Subcutaneous abdominal adipose tissue (tissue), 5 donors: ENCODE measurements around the gene DPH2.

Source experiments
- H3K27ac ChIP-seq: one replicate; pipeline ENCODE4 v1.7.0; 2013; ENCODE audit warnings: low read depth, mild to moderate bottlenecking, inconsistent platforms, low read length, moderate library complexity
- H3K27me3 ChIP-seq, 5 donors: one replicate each; pipeline ENCODE4 v1.7.0; 2013; ENCODE audit warnings: low read length in 5 of 5, inconsistent platforms in 1 of 5; ENCODE audit not compliant: control insufficient read depth in 5 of 5, insufficient read depth in 4 of 5
- H3K36me3 ChIP-seq, 5 donors: one replicate each; pipeline ENCODE4 v1.7.0; 2013; ENCODE audit warnings: low read length in 5 of 5; ENCODE audit not compliant: control insufficient read depth in 5 of 5, insufficient read depth in 5 of 5
- H3K4me1 ChIP-seq, 5 donors: one replicate each; pipeline ENCODE4 v1.7.0; 2013; ENCODE audit warnings: low read length in 5 of 5, mild to moderate bottlenecking in 3 of 5, moderate library complexity in 1 of 5; ENCODE audit not compliant: control insufficient read depth in 5 of 5, insufficient read depth in 5 of 5
- H3K4me3 ChIP-seq, 5 donors: one replicate each; pipeline ENCODE4 v1.7.0; 2013; ENCODE audit warnings: low read length in 5 of 5, low read depth in 1 of 5
- H3K9ac ChIP-seq, 5 donors: one replicate each; pipeline ENCODE4 v1.7.0; 2013; ENCODE audit warnings: low read length in 5 of 5, mild to moderate bottlenecking in 4 of 5, moderate library complexity in 3 of 5
- H3K9me3 ChIP-seq, 5 donors: one replicate each; pipeline ENCODE4 v1.7.0; 2013; ENCODE audit warnings: low read length in 5 of 5; ENCODE audit not compliant: control insufficient read depth in 5 of 5
- donor health status: healthy.
- donor health status: healthy.
- donor health status: healthy.
- donor health status: healthy.
- donor health status: healthy.

Gene DPH2

DNA sequence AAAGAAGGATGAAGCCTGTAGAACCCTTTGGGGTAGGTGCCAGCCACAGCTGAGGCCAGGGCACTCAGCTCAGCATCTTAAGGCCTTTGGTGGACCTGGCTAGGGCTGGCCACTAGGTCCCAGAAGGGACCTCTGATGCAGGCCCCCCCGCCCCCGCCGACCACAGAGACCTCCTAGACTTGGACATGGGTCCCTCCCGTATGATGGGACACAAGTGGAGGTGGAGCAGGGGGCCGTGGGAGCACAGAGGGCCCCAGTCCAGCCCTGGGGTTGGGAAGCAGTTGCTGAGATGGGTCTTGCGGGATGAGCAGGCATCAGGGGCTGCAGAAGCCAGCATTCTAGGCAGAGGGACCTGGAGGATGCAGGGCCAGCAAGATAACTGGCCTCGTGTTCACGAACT is 12.4 kb downstream of the DPH2 start:
- H3K4me3 ChIP-seq: no peak overlapping the region
- no peaks in the 10 kb centered on the region for H3K9me3 ChIP-seq
- no peak overlapping the region for H3K27ac ChIP-seq
- peaks cover 9 to 28% (median 26%) of the 10 kb centered on the region in 5 donors for H3K4me1 ChIP-seq
- no peaks in the 10 kb centered on the region for H3K27me3 ChIP-seq
- no peak overlapping the region for H3K9ac ChIP-seq
- H3K36me3 ChIP-seq: peaks cover 3 to 35% (median 26%) of the 10 kb centered on the region in 5 donors

DNA sequence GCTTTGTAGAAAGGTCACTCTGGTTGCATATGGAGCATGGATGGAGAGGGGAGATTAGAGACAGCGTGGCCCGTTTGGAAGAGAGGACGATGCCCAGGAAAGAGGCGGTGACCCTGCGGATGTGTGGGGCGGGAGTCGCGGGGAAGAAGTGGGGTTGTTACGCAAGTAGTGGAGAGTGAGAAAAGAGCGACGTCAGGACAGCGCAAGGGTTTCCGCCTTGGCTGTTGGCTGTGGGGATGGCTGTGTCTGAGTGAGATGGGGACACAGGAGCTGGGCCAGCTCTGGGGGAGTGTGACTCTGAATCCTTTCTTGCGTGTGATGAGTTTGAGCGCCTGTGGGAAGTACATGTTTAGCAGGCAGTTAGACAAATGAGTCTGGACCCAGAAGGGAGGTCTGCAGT is 13.0 kb downstream of the DPH2 start:
- no peaks in the 10 kb centered on the region for H3K9me3 ChIP-seq
- H3K27me3 ChIP-seq: no peaks in the 10 kb centered on the region
- peaks cover 0 to 31% (median 20%) of the 10 kb centered on the region in 5 donors for H3K36me3 ChIP-seq
- H3K27ac ChIP-seq: no peak overlapping the region
- H3K4me3 ChIP-seq: no peak overlapping the region
- no peak overlapping the region for H3K9ac ChIP-seq
- H3K4me1 ChIP-seq: peaks cover 9 to 26% (median 22%) of the 10 kb centered on the region in 5 donors

DNA sequence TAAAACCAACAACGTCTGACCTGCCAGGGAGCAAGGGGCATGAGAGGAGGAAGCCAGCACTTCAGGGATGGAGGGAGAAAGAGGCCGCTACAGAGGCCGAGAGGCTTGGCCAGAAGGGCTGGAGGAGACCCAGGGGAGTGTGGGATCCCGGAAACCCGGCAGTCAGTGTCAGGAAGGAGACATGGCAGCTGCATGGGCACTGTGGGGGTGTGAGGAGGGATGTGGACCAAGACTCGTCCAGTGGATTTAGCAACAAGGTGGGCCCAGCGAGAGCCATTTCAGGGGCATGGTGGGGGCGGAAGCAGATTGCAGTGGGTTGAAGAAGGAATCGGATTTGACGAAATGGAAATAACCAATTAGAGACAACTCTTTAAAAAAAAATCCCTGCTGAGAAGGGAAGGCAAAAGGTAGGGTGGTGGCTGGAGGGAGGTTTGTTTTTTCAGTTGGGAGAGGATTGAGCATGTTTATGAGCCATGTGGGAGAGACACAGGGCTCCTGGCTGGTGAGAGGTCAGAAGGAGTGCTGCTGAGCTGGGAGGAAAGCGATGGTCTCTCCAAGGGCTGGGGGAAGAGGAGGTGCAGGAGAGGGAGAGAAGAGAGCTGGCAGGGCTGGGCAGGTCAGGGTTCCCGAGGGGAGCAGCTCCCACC is 13.6 kb downstream of the DPH2 start:
- Histone ChIP-seq H3K9ac (no peak overlapping the region), H3K4me3 (no peak overlapping the region), H3K4me1 (peaks cover 9 to 20% (median 16%) of the 10 kb centered on the region in 5 donors), H3K27ac (no peak overlapping the region), H3K36me3 (peaks cover 0 to 26% (median 16%) of the 10 kb centered on the region in 5 donors), H3K27me3 (no peaks in the 10 kb centered on the region), H3K9me3 (no peaks in the 10 kb centered on the region)

DNA sequence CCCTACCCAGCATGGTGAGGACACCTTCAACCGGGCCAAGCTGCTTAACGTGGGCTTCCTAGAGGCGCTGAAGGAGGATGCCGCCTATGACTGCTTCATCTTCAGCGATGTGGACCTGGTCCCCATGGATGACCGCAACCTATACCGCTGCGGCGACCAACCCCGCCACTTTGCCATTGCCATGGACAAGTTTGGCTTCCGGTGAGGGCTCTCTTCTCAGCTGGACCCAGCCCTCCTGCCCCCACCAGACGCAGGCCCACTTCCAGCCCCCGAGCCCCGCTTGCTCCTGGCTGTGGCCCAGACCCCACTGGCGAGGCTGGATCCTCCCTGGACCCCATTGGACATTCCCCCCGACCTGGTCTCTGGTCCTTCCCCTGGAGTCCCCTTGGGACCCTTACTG is 15.0 kb downstream of the DPH2 start:
- H3K36me3 ChIP-seq: peaks cover 0 to 26% (median 16%) of the 10 kb centered on the region in 5 donors
- no peak overlapping the region for H3K4me3 ChIP-seq
- H3K4me1 ChIP-seq: peaks cover 5 to 12% (median 8%) of the 10 kb centered on the region in 5 donors
- no peak overlapping the region for H3K27ac ChIP-seq
- no peaks in the 10 kb centered on the region for H3K9me3 ChIP-seq
- no peaks in the 10 kb centered on the region for H3K27me3 ChIP-seq
- no peak overlapping the region for H3K9ac ChIP-seq

DNA sequence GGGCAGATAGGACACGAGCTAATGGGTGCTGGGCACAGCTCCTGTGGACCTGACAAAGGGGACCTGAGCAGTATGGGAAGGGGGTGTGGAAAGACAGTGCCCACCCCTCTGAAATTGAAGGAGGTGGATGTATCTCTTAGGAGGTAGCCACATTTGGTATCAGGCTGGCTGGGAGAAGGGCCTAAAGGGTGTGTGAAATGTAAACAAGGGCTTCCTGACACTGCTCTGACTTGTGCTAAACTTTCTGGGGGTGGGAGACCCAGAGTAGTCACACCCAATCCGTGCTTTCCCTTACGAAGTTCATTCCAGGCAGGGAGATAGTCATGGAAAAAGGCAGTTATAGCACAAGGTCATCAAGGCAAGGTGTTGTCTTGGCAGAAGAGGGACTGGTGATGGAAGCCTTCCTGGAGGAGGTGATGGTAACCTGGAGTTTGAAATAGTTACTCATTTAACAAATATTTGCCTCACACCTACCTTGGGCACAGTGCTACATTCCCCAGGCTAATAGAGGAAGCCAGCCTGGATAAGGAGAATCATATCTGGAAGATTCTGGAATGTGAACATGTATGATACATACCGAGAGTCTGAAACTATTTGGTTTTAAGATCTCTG is 16.3 kb downstream of the DPH2 start:
- Histone ChIP-seq H3K36me3 (peaks cover 0 to 26% (median 16%) of the 10 kb centered on the region in 5 donors), H3K9me3 (no peaks in the 10 kb centered on the region), H3K27ac (no peak overlapping the region), H3K4me3 (no peak overlapping the region), H3K27me3 (no peaks in the 10 kb centered on the region), H3K4me1 (peaks cover 0 to 6% (median 5%) of the 10 kb centered on the region in 5 donors), H3K9ac (no peak overlapping the region)

DNA sequence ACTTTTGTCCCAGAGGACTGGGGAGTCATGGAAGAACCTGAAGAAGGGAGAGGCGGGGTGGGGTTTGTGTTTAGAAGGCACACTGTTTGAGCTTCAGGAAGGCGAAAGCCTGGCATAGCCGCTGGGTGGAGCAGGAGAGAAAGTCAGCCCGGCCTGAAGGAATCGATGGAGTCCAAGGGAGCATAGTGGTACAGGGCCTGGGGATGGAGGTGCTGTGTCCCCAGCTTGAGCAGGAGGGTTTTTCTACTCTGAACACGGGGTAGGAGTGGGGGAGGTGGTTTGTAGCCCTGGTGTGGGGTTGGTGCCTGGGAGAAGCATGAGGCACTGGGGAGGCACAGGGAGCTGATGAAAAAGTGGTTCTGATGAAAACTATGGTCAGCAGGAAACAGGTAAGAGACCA is 16.9 kb downstream of the DPH2 start:
- no peaks in the 10 kb centered on the region for H3K27me3 ChIP-seq
- H3K9ac ChIP-seq: no peak overlapping the region
- no peak overlapping the region for H3K27ac ChIP-seq
- H3K36me3 ChIP-seq: peaks cover 0 to 24% (median 16%) of the 10 kb centered on the region in 5 donors
- H3K4me1 ChIP-seq: peaks cover 0 to 9% (median 7%) of the 10 kb centered on the region in 5 donors
- H3K4me3 ChIP-seq: no peak overlapping the region
- H3K9me3 ChIP-seq: no peaks in the 10 kb centered on the region

- H3K36me3 ChIP-seq: peaks cover 0 to 22% (median 14%) of the 10 kb centered on the region in 5 donors
- peak overlapping the region in 1 of 5 donors; percentile 24 for H3K9ac ChIP-seq
- H3K4me1 ChIP-seq: peaks cover 0 to 15% (median 13%) of the 10 kb centered on the region in 5 donors
- no peaks in the 10 kb centered on the region for H3K27me3 ChIP-seq
- H3K4me3 ChIP-seq: no peak overlapping the region
- no peaks in the 10 kb centered on the region for H3K9me3 ChIP-seq
- H3K27ac ChIP-seq: no peak overlapping the region
Measured at GRCh38 chr1:43987159-43987902, 17.5 kb downstream of the DPH2 start.

DNA sequence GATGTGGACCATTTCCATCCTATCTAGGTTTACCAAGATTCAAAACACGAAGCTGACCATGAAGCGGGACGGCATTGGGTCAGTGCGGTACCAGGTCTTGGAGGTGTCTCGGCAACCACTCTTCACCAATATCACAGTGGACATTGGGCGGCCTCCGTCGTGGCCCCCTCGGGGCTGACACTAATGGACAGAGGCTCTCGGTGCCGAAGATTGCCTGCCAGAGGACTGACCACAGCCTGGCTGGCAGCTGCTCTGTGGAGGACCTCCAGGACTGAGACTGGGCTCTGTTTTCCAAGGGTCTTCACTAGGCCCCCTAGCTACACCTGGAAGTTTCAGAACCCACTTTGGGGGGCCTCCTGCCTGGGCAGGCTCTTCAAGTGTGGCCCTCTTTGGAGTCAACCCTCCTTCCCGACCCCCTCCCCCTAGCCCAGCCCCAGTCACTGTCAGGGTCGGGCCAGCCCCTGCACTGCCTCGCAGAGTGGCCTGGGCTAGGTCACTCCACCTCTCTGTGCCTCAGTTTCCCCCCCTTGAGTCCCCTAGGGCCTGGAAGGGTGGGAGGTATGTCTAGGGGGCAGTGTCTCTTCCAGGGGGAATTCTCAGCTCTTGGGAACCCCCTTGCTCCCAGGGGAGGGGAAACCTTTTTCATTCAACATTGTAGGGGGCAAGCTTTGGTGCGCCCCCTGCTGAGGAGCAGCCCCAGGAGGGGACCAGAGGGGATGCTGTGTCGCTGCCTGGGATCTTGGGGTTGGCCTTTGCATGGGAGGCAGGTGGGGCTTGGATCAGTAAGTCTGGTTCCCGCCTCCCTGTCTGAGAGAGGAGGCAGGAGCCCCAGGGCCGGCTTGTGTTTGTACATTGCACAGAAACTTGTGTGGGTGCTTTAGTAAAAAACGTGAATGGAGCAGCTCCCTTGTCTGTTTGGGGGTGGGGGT is 20.7 kb downstream of the DPH2 start:
- H3K27ac ChIP-seq: peak overlapping the region; percentile 46
- H3K9ac ChIP-seq: peak overlapping the region; percentile 38 to 83 (median 76)
- H3K9me3 ChIP-seq: no peaks in the 10 kb centered on the region
- peaks cover 0 to 9% (median 6%) of the 10 kb centered on the region in 5 donors for H3K36me3 ChIP-seq
- H3K4me3 ChIP-seq: peak overlapping the region; percentile 75 to 81 (median 77)
- no peaks in the 10 kb centered on the region for H3K27me3 ChIP-seq
- peaks cover 0 to 18% (median 15%) of the 10 kb centered on the region in 5 donors for H3K4me1 ChIP-seq

DNA sequence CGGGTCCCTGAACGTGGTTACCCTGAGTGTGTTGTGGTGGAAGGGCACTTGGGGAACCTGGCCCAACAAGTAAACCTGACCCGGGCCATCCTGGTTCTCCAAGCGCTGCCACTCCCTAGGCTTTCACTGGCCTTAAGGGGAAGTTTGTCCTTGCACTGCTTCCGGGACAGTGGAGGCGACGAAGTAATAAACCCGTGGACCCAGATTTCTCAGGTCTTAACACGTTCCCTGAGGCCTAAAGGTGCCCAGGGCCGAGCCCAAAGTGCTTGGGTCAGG is 21.3 kb downstream of the DPH2 start:
- H3K27ac ChIP-seq: peak overlapping the region; percentile 46
- H3K9ac ChIP-seq: peak overlapping the region; percentile 38 to 83 (median 76)

More for the DNA sequence above, 21.3 kb downstream of the DPH2 start:
- peak overlapping the region; percentile 75 to 81 (median 77) for H3K4me3 ChIP-seq
- H3K27me3 ChIP-seq: no peaks in the 10 kb centered on the region
- no peaks in the 10 kb centered on the region for H3K9me3 ChIP-seq
- peaks cover 0 to 20% (median 15%) of the 10 kb centered on the region in 5 donors for H3K4me1 ChIP-seq
- peaks cover 0 to 4% (median 3%) of the 10 kb centered on the region in 5 donors for H3K36me3 ChIP-seq
